Measurements from ENCODE around the gene DUSP6.

DNA sequence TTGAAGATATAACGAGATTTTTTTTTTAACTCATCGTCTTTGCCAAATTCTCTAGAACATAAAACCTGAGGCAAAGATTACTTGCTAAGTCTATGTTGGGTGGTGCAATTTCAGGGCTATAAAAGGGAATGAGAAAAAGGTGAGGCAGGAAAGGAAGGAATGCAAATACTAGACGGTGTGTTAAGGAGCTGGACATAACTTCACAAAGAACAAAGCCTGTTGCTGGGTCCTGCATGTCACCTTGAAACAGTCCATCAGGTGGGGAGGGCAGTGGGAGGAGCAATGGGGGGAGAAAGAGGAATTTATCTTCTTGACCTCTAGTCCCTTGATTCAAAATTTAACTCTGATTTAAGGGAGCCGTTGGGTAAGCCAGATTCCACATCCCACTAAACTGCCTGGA, 16.1 kb upstream of the DUSP6 start:
- TF ChIP-seq, protein P1, sequence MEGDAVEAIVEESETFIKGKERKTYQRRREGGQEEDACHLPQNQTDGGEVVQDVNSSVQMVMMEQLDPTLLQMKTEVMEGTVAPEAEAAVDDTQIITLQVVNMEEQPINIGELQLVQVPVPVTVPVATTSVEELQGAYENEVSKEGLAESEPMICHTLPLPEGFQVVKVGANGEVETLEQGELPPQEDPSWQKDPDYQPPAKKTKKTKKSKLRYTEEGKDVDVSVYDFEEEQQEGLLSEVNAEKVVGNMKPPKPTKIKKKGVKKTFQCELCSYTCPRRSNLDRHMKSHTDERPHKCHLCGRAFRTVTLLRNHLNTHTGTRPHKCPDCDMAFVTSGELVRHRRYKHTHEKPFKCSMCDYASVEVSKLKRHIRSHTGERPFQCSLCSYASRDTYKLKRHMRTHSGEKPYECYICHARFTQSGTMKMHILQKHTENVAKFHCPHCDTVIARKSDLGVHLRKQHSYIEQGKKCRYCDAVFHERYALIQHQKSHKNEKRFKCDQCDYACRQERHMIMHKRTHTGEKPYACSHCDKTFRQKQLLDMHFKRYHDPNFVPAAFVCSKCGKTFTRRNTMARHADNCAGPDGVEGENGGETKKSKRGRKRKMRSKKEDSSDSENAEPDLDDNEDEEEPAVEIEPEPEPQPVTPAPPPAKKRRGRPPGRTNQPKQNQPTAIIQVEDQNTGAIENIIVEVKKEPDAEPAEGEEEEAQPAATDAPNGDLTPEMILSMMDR (IDR thresholded peaks at IDR 0.05; ENCODE audit: low read depth, low read length, missing input control) = no peak
- TF ChIP-seq, protein P2, sequence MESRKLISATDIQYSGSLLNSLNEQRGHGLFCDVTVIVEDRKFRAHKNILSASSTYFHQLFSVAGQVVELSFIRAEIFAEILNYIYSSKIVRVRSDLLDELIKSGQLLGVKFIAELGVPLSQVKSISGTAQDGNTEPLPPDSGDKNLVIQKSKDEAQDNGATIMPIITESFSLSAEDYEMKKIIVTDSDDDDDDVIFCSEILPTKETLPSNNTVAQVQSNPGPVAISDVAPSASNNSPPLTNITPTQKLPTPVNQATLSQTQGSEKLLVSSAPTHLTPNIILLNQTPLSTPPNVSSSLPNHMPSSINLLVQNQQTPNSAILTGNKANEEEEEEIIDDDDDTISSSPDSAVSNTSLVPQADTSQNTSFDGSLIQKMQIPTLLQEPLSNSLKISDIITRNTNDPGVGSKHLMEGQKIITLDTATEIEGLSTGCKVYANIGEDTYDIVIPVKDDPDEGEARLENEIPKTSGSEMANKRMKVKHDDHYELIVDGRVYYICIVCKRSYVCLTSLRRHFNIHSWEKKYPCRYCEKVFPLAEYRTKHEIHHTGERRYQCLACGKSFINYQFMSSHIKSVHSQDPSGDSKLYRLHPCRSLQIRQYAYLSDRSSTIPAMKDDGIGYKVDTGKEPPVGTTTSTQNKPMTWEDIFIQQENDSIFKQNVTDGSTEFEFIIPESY (IDR thresholded peaks at IDR 0.05) = no peak

Data from liver (tissue), 2 donors.